ENCODE results near the gene IFNA5. TPM values are rescaled to one million over a fixed set of nuclear protein-coding genes. Genes with fewer than 3 reads are reported as not detected.

IFNA5 gene
- total and polyA plus RNA-seq, 2 donors (not counting 1 experiment from before 2014, with no cell fraction given), result not detected

DNA sequence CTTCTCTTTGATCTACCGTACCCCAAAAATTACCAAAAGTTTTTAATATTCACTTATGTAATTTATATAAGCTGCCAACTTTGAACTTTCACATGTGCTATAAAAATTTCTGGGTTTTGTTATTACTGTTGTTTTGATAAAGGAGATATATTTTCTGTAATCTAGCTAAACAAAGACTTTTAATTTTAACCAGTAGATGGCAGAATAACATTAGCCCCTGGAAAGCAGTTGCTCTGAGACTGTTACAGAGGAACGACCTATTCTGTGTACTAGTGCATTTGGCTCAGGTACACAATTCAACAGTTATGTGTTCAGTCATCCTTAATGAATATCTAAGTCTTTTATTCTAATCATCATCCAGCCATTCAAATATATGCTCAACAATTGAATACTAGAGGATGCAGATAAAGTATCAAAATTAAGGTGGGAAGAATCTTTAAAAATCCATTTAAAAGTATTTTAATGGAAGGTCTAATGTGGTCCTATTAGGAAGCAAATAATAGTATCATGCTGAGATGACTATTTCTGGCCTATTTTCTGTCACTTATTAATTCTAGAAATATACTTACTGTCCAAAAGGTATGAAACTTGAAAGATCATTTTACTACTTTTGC is 21.5 kb upstream of the IFNA5 start:
- peak; percentile 44 to 59 for DNase-seq (ENCODE audit: low read depth in 2 of 2)
- Histone ChIP-seq H3K27me3 (ENCODE audit: control insufficient read depth, insufficient read depth, low read length) (no peaks in the 10 kb centered on the region), H3K4me1 (ENCODE audit: control insufficient read depth, extremely low read depth, insufficient read depth, low read length) (peaks cover 2% of the 10 kb centered on the region), H3K9ac (ENCODE audit: insufficient read depth, low read length) (no peak overlapping the region), H3K27ac (ENCODE audit: insufficient read depth, low read length) (no peak overlapping the region), H3K79me2 (ENCODE audit: control insufficient read depth, insufficient read depth, low read length) (peaks cover 38% of the 10 kb centered on the region), H3K4me2 (ENCODE audit: extremely low read depth, insufficient read depth, low read length) (no peak overlapping the region), H3K4me3 (replicated peaks in 1 of 4; ENCODE audit: control extremely low read depth in 1 of 4, insufficient read depth in 1 of 4, low read depth in 3 of 4, low read length in 4 of 4) (no peak overlapping the region), H3K9me3 (ENCODE audit: control insufficient read depth, insufficient read depth, low read depth, low read length) (no peaks in the 10 kb centered on the region), H2AFZ (ENCODE audit: low read length) (no peak overlapping the region), H4K20me1 (ENCODE audit: control insufficient read depth, extremely low read depth, insufficient read depth, low read length) (no peaks in the 10 kb centered on the region), H3K36me3 (ENCODE audit: control insufficient read depth, insufficient read depth, low read length) (peaks cover 5% of the 10 kb centered on the region)
- TF ChIP-seq, protein P1, sequence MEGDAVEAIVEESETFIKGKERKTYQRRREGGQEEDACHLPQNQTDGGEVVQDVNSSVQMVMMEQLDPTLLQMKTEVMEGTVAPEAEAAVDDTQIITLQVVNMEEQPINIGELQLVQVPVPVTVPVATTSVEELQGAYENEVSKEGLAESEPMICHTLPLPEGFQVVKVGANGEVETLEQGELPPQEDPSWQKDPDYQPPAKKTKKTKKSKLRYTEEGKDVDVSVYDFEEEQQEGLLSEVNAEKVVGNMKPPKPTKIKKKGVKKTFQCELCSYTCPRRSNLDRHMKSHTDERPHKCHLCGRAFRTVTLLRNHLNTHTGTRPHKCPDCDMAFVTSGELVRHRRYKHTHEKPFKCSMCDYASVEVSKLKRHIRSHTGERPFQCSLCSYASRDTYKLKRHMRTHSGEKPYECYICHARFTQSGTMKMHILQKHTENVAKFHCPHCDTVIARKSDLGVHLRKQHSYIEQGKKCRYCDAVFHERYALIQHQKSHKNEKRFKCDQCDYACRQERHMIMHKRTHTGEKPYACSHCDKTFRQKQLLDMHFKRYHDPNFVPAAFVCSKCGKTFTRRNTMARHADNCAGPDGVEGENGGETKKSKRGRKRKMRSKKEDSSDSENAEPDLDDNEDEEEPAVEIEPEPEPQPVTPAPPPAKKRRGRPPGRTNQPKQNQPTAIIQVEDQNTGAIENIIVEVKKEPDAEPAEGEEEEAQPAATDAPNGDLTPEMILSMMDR (conservative IDR thresholded peaks at IDR 0.05 in 1 of 2, IDR thresholded peaks at IDR 0.05 in 1 of 2; ENCODE audit: low read depth in 1 of 2, low read length in 2 of 2), result peak; percentile 60 to 63
- no peak for TF ChIP-seq EZH2 (IDR thresholded peaks at IDR 0.05; ENCODE audit: low read length, missing control alignments)

DNA sequence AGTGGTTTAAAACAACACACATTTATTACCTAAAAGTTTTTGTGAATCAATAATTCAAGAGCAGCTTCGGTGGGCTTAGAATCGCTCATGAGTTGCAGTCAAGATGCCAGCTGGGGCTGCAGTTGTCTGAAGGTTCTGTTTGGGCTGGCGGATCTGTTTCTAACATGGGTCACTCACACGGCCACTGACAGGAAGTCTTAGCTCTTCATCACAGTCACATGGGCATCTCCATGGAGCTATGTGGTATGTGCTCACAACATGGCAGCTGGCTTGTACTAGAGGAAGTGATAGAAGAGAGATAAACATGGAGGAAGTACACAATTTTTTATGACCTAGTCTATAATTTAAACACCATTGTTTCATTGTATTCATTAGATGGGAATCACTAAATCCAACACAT is 18.9 kb upstream of the IFNA5 start:
- Histone ChIP-seq H3K79me2 (ENCODE audit: control insufficient read depth, insufficient read depth, low read length) (peaks cover 19% of the 10 kb centered on the region), H4K20me1 (ENCODE audit: control insufficient read depth, extremely low read depth, insufficient read depth, low read length) (no peaks in the 10 kb centered on the region), H3K27ac (ENCODE audit: insufficient read depth, low read length) (no peak overlapping the region)

DNA sequence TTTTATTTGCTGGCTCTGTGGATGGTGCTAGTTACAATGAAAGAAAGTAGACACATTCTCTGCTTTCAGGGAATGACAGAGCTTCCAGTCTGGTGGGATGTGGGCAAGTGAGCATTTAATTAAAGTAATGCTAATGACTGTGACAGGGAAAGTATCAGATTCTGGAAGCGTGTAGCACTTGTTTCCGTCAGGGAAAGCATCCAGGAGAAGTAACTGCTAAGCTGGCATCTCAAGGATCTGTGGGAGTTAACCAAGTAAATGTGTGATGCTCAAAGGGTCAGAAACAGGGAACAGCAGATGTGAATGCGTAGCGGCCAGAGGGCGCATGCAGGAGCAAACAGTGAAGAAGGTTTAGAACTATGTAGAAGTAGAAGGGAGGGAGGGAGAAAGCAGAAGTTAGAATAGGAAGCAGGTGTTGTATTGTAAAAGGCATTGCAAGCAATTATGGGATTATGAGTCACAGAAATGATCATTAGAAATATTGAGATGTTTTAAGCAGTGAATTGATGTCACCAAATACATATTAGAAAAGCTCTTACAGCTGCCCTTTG is 17.9 kb upstream of the IFNA5 start:
- peaks cover 5% of the 10 kb centered on the region for H3K36me3 ChIP-seq (ENCODE audit: control insufficient read depth, insufficient read depth, low read length)
- no peaks in the 10 kb centered on the region for H3K9me3 ChIP-seq (ENCODE audit: control insufficient read depth, insufficient read depth, low read depth, low read length)
- H4K20me1 ChIP-seq (ENCODE audit: control insufficient read depth, extremely low read depth, insufficient read depth, low read length), result no peaks in the 10 kb centered on the region
- H3K4me3 ChIP-seq (replicated peaks in 1 of 4; ENCODE audit: control extremely low read depth in 1 of 4, insufficient read depth in 1 of 4, low read depth in 3 of 4, low read length in 4 of 4), result no peak overlapping the region
- H3K4me2 ChIP-seq (ENCODE audit: extremely low read depth, insufficient read depth, low read length), result no peak overlapping the region
- no peak overlapping the region for H3K9ac ChIP-seq (ENCODE audit: insufficient read depth, low read length)
- H2AFZ ChIP-seq (ENCODE audit: low read length), result no peak overlapping the region
- H3K79me2 ChIP-seq (ENCODE audit: control insufficient read depth, insufficient read depth, low read length), result peaks cover 11% of the 10 kb centered on the region
- no peak overlapping the region for H3K27ac ChIP-seq (ENCODE audit: insufficient read depth, low read length)
- no peaks in the 10 kb centered on the region for H3K4me1 ChIP-seq (ENCODE audit: control insufficient read depth, extremely low read depth, insufficient read depth, low read length)
- DNase-seq (ENCODE audit: low read depth in 2 of 2), result no peak
- no peaks in the 10 kb centered on the region for H3K27me3 ChIP-seq (ENCODE audit: control insufficient read depth, insufficient read depth, low read length)
- TF ChIP-seq EZH2 (IDR thresholded peaks at IDR 0.05; ENCODE audit: low read length, missing control alignments), result no peak
- TF ChIP-seq, protein P1 (conservative IDR thresholded peaks at IDR 0.05 in 1 of 2, IDR thresholded peaks at IDR 0.05 in 1 of 2; ENCODE audit: low read depth in 1 of 2, low read length in 2 of 2), result no peak

More for the DNA sequence above, 18.9 kb upstream of the IFNA5 start:
- Histone ChIP-seq H3K9me3 (ENCODE audit: control insufficient read depth, insufficient read depth, low read depth, low read length) (no peaks in the 10 kb centered on the region), H3K9ac (ENCODE audit: insufficient read depth, low read length) (no peak overlapping the region), H2AFZ (ENCODE audit: low read length) (no peak overlapping the region), H3K36me3 (ENCODE audit: control insufficient read depth, insufficient read depth, low read length) (peaks cover 5% of the 10 kb centered on the region), H3K27me3 (ENCODE audit: control insufficient read depth, insufficient read depth, low read length) (no peaks in the 10 kb centered on the region), H3K4me3 (replicated peaks in 1 of 4; ENCODE audit: control extremely low read depth in 1 of 4, insufficient read depth in 1 of 4, low read depth in 3 of 4, low read length in 4 of 4) (no peak overlapping the region), H3K4me1 (ENCODE audit: control insufficient read depth, extremely low read depth, insufficient read depth, low read length) (no peaks in the 10 kb centered on the region), H3K4me2 (ENCODE audit: extremely low read depth, insufficient read depth, low read length) (no peak overlapping the region)
- no peak for DNase-seq (ENCODE audit: low read depth in 2 of 2)
- TF ChIP-seq EZH2 (IDR thresholded peaks at IDR 0.05; ENCODE audit: low read length, missing control alignments), result no peak
- TF ChIP-seq, protein P1 (conservative IDR thresholded peaks at IDR 0.05 in 1 of 2, IDR thresholded peaks at IDR 0.05 in 1 of 2; ENCODE audit: low read depth in 1 of 2, low read length in 2 of 2), result no peak
